Calu3 (cell line): Measurements from ENCODE around the gene JAM2. TPM values are rescaled to one million over a fixed set of nuclear protein-coding genes. Genes with fewer than 3 reads are reported as not detected.

ENCODE experiments used
- BruUV-seq: library from RNA; stranded (reverse); fragments of 400-500 nt; replicated peaks from 2 replicates; lab custom pipeline; 2021; lab: Mats Ljungman, UMichigan
- CTCF ChIA-PET: fragments of 300-600 bp; sonication (Branson Sonifier 250); formaldehyde crosslinking; loops from one replicate; lab custom pipeline; 2022; ENCODE audit warnings: antibody characterized with exemption; lab: Charles Lee
- DNase-seq: peaks from one replicate; pipeline ENCODE4 v3.0.0; 2022
- H3K27ac Mint-ChIP-seq: one replicate; pipeline ENCODE4 v1.8.0; 2022; ENCODE audit warnings: mixed read lengths; ENCODE audit not compliant: unreplicated experiment
- H3K27me3 Mint-ChIP-seq: one replicate; pipeline ENCODE4 v1.8.0; 2022; ENCODE audit warnings: mixed read lengths; ENCODE audit not compliant: unreplicated experiment
- H3K36me3 Mint-ChIP-seq: one replicate; pipeline ENCODE4 v1.8.0; 2022; ENCODE audit warnings: mild to moderate bottlenecking, moderate library complexity, mixed read lengths; ENCODE audit not compliant: insufficient read depth, unreplicated experiment
- H3K4me1 Mint-ChIP-seq: one replicate; pipeline ENCODE4 v1.8.0; 2022; ENCODE audit warnings: mild to moderate bottlenecking, low read depth, mixed read lengths; ENCODE audit not compliant: unreplicated experiment
- H3K4me3 Mint-ChIP-seq: one replicate; pipeline ENCODE4 v1.8.0; 2022; ENCODE audit warnings: mild to moderate bottlenecking, low read depth, moderate library complexity, mixed read lengths; ENCODE audit not compliant: unreplicated experiment
- H3K9me3 Mint-ChIP-seq: one replicate; pipeline ENCODE4 v1.8.0; 2022; ENCODE audit warnings: low read depth, mixed read lengths; ENCODE audit not compliant: unreplicated experiment
- CTCF ChIP-seq: fragments of 200-600 bp; IDR thresholded peaks from one replicate; pipeline ENCODE4 v1.8.0; 2022; ENCODE audit warnings: antibody characterized with exemption; ENCODE audit not compliant: unreplicated experiment
- intact Hi-C: fragments of 100-400 bp; cut with micrococcal nuclease; formaldehyde crosslinking; loops from one replicate; pipeline ENCODE4 v1.10.0; 2022; ENCODE audit not compliant: unreplicated experiment
- total RNA-seq: library from RNA; stranded (reverse); gene quantifications from 2 replicates; pipeline ENCODE4 v1.2.3, GENCODE V29; 2022

JAM2 gene
- total RNA-seq, 1 experiment from 2014 or later: not detected

- H3K4me1 Mint-ChIP-seq: no peaks in the 10 kb centered on the region
- no TSS peak for BruUV-seq
- intact Hi-C loops: no loop called here
- H3K4me3 Mint-ChIP-seq: no peak overlapping the region
- DNase-seq: no peak
- CTCF ChIA-PET: no interaction called here
- H3K9me3 Mint-ChIP-seq: peaks cover 3% of the 10 kb centered on the region
- H3K27me3 Mint-ChIP-seq: peaks cover 36% of the 10 kb centered on the region
- no peak for TF ChIP-seq CTCF
- no peak overlapping the region for H3K27ac Mint-ChIP-seq
- no peaks in the 10 kb centered on the region for H3K36me3 Mint-ChIP-seq
These were observed 37.4 kb downstream of the JAM2 start for GRCh38 chr21:25676451-25676850.

- CTCF ChIA-PET: no interaction called here
- H3K27ac Mint-ChIP-seq: no peak overlapping the region
- H3K4me3 Mint-ChIP-seq: no peak overlapping the region
- intact Hi-C loops: no loop called here
- H3K4me1 Mint-ChIP-seq: no peaks in the 10 kb centered on the region
- BruUV-seq: no TSS peak
- H3K36me3 Mint-ChIP-seq: no peaks in the 10 kb centered on the region
- DNase-seq: no peak
- no peak for TF ChIP-seq CTCF
- peaks cover 24% of the 10 kb centered on the region for H3K27me3 Mint-ChIP-seq
- H3K9me3 Mint-ChIP-seq: peaks cover 3% of the 10 kb centered on the region
These were observed 43.3 kb downstream of the JAM2 start for GRCh38 chr21:25682382-25682781.

- Mint-ChIP-seq H3K9me3 (no peaks in the 10 kb centered on the region), H3K4me3 (no peak overlapping the region), H3K27ac (no peak overlapping the region), H3K4me1 (no peaks in the 10 kb centered on the region), H3K36me3 (no peaks in the 10 kb centered on the region), H3K27me3 (no peaks in the 10 kb centered on the region)
- BruUV-seq: no TSS peak
- CTCF ChIA-PET: no interaction called here
- intact Hi-C loops: no loop called here
- DNase-seq: no peak
- no peak for TF ChIP-seq CTCF
These were observed 48.7 kb downstream of the JAM2 start for GRCh38 chr21:25687787-25688186.

GRCh38 chr21:25688275-25689155 is 49.5 kb downstream of the JAM2 start:
- H3K4me3 Mint-ChIP-seq: no peak overlapping the region
- H3K36me3 Mint-ChIP-seq: no peaks in the 10 kb centered on the region
- H3K27me3 Mint-ChIP-seq: no peaks in the 10 kb centered on the region
- no peak for DNase-seq
- intact Hi-C loops: no loop called here
- H3K9me3 Mint-ChIP-seq: no peaks in the 10 kb centered on the region
- no peaks in the 10 kb centered on the region for H3K4me1 Mint-ChIP-seq
- H3K27ac Mint-ChIP-seq: no peak overlapping the region
- no peak for TF ChIP-seq CTCF
- CTCF ChIA-PET: no interaction called here
- BruUV-seq: no TSS peak
